ENCODE results near the gene PON2.
"Not testable (repeated sequence)": the region's sequence is repeated elsewhere in the genome, so short reads cannot be mapped to it uniquely, and the experiment has no call there.

PON2 gene

GRCh38 chr7:95434557-95435421, at the start of gene PON2:
Gene PON2 (minus strand): TSS chr7:95435028. CDS start chr7:95434951, 77 bp downstream.
- peak; percentile 19 to 79 for DNase-seq

GRCh38 chr7:95482424-95482823, 47.6 kb upstream of the PON2 start:
- no peak for DNase-seq

GRCh38 chr7:95481271-95482165, 46.7 kb upstream of the PON2 start:
- no peak for DNase-seq

- no peak for DNase-seq
Observed at GRCh38 chr7:95479992-95480624, 45.3 kb upstream of the PON2 start.

- peak in 1 of 2 experiments; percentile 40 for DNase-seq
Observed at GRCh38 chr7:95478272-95479037, 43.6 kb upstream of the PON2 start.

GRCh38 chr7:95476904-95477594, 42.2 kb upstream of the PON2 start:
- DNase-seq: peak; percentile 31 to 73

GRCh38 chr7:95476072-95476847, 41.4 kb upstream of the PON2 start:
- DNase-seq: no peak

GRCh38 chr7:95473276-95473985, 38.6 kb upstream of the PON2 start:
- no peak for DNase-seq

- peak in 1 of 2 experiments; percentile 38 for DNase-seq
Observed at GRCh38 chr7:95472581-95473161, 37.8 kb upstream of the PON2 start.

- DNase-seq: no peak
Observed at GRCh38 chr7:95471071-95471470, 36.2 kb upstream of the PON2 start.

- no peak for DNase-seq
Observed at GRCh38 chr7:95470452-95470851, 35.6 kb upstream of the PON2 start.

GRCh38 chr7:95469848-95470247, 35.0 kb upstream of the PON2 start:
- DNase-seq: no peak

GRCh38 chr7:95469187-95469586, 34.4 kb upstream of the PON2 start:
- no peak for DNase-seq

GRCh38 chr7:95467912-95468607, 33.2 kb upstream of the PON2 start:
- DNase-seq: no peak

- not testable (repeated sequence) for DNase-seq
Observed at GRCh38 chr7:95460653-95461052, 25.8 kb upstream of the PON2 start.

GRCh38 chr7:95457947-95458346, 23.1 kb upstream of the PON2 start:
- no peak for DNase-seq

- no peak for DNase-seq
Observed at GRCh38 chr7:95454438-95455045, 19.7 kb upstream of the PON2 start.

- no peak for DNase-seq
Observed at GRCh38 chr7:95446618-95447017, 11.8 kb upstream of the PON2 start.

- DNase-seq: no peak
Observed at GRCh38 chr7:95444796-95445195, 10.0 kb upstream of the PON2 start.
